HG03097 (cell line): Measurements from ENCODE around the gene C1orf35.
A peak's percentile ranks its signal among the peaks of the same experiment; 100 is the strongest.

Experiments used
- ATAC-seq: cut with Tn5 transposase; IDR thresholded peaks from one replicate; pipeline ENCODE4 v1.9.1; 2021; ENCODE audit not compliant: unreplicated experiment, low FRiP score

Gene C1orf35

GRCh38 chr1:228082214-228082917, 20.8 kb downstream of the C1orf35 start, which contains the start of gene ARF1:
Gene ARF1, plus strand, starts transcription at chr1:228082708. Its CDS starts 14,407 bp downstream, at chr1:228097115.
- ATAC-seq: peak; percentile 78

GRCh38 chr1:228081578-228082213, 21.4 kb downstream of the C1orf35 start:
- peak; percentile 16 for ATAC-seq

GRCh38 chr1:228081144-228081543, 22.0 kb downstream of the C1orf35 start:
- no peak for ATAC-seq

- ATAC-seq: no peak
These were observed 23.4 kb downstream of the C1orf35 start for GRCh38 chr1:228079601-228080263.

GRCh38 chr1:228079013-228079412, 24.1 kb downstream of the C1orf35 start:
- ATAC-seq: no peak

- no peak for ATAC-seq
These were observed 25.4 kb downstream of the C1orf35 start for GRCh38 chr1:228077565-228078330.

- no peak for ATAC-seq
These were observed 26.2 kb downstream of the C1orf35 start for GRCh38 chr1:228076796-228077430.

- no peak for ATAC-seq
These were observed 27.3 kb downstream of the C1orf35 start for GRCh38 chr1:228075801-228076271.

GRCh38 chr1:228074954-228075730, 28.0 kb downstream of the C1orf35 start:
- no peak for ATAC-seq

GRCh38 chr1:228073857-228074545, 29.1 kb downstream of the C1orf35 start:
- ATAC-seq: no peak

- ATAC-seq: no peak
These were observed 29.9 kb downstream of the C1orf35 start for GRCh38 chr1:228073061-228073856.

- ATAC-seq: no peak
These were observed 30.5 kb downstream of the C1orf35 start for GRCh38 chr1:228072658-228073043.

- no peak for ATAC-seq
These were observed 31.1 kb downstream of the C1orf35 start for GRCh38 chr1:228071839-228072657.

GRCh38 chr1:228070851-228071250, 32.3 kb downstream of the C1orf35 start:
- ATAC-seq: no peak

- no peak for ATAC-seq
These were observed 33.0 kb downstream of the C1orf35 start for GRCh38 chr1:228070173-228070572.

GRCh38 chr1:228068359-228068758, 34.8 kb downstream of the C1orf35 start:
- ATAC-seq: no peak

GRCh38 chr1:228066891-228067654, 36.1 kb downstream of the C1orf35 start:
- no peak for ATAC-seq
